ENCODE measurements around the gene ICAM2.

Gene ICAM2

DNA sequence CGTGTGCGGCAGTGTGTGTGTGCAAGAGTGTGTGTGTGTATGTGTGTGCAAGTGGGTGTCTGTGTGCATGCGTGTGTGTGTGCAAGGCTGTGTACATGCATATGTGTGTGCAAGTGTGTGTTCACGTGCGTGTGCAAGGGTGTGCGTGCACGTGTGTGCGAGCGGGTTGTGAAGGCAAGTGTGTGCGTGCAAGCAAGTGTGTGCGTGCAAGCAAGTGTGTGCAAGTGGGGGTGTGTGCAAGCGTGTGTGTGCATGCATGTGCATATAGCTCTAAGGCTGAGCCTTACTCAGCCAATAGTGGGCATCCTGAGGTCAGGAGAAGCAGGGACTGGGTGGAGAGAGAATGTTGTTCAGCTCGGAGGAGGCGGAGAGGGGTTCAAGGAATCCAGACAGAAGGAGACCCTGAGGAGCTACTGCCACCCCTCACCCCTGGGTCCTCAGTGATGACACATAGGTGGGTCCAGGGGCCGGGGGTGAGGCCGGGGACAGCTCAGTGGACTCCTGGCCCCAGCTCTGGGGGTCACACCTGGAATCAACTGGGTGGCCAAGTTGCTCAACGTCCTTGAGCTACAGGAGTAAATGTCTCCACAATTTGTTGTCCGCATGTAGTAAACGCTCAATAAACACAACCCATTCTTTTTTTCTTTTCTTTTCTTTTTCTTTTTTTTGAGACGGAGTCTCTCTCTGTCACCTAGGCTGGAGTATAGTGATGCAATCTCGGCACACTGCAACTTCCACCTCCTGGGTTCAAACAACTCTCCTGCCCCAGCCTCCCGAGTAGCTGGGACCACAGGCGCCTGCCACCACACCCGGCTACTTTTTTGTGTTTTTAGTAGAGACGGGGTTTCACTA lies 20.5 kb downstream of the ICAM2 start:
- ATAC-seq, result no peak
- TF ChIP-seq PPARA (CRISPR knock-in tag; IDR thresholded peaks at IDR 0.05; ENCODE audit: borderline replicate concordance), result no peak
- no peak for TF ChIP-seq ZNF70 (CRISPR knock-in tag; IDR thresholded peaks at IDR 0.05)
- no peak for TF ChIP-seq ZC3H10 (CRISPR knock-in tag; IDR thresholded peaks at IDR 0.05)
- TF ChIP-seq ISL1 (CRISPR knock-in tag; IDR thresholded peaks at IDR 0.05), result no peak
- TF ChIP-seq GLIS3 (CRISPR knock-in tag; IDR thresholded peaks at IDR 0.05), result no peak
- TF ChIP-seq, protein P1, sequence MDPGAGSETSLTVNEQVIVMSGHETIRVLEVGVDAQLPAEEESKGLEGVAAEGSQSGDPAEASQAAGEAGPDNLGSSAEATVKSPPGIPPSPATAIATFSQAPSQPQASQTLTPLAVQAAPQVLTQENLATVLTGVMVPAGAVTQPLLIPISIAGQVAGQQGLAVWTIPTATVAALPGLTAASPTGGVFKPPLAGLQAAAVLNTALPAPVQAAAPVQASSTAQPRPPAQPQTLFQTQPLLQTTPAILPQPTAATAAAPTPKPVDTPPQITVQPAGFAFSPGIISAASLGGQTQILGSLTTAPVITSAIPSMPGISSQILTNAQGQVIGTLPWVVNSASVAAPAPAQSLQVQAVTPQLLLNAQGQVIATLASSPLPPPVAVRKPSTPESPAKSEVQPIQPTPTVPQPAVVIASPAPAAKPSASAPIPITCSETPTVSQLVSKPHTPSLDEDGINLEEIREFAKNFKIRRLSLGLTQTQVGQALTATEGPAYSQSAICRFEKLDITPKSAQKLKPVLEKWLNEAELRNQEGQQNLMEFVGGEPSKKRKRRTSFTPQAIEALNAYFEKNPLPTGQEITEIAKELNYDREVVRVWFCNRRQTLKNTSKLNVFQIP (CRISPR knock-in tag; IDR thresholded peaks at IDR 0.05; ENCODE audit: borderline replicate concordance, low read depth), result no peak
- TF ChIP-seq ZFP30 (CRISPR knock-in tag; IDR thresholded peaks at IDR 0.05), result no peak
- no peak for TF ChIP-seq ZFP3 (CRISPR knock-in tag; IDR thresholded peaks at IDR 0.05)
- no peak for TF ChIP-seq TOX (CRISPR knock-in tag; IDR thresholded peaks at IDR 0.05; ENCODE audit: borderline replicate concordance)
- TF ChIP-seq, protein P2, sequence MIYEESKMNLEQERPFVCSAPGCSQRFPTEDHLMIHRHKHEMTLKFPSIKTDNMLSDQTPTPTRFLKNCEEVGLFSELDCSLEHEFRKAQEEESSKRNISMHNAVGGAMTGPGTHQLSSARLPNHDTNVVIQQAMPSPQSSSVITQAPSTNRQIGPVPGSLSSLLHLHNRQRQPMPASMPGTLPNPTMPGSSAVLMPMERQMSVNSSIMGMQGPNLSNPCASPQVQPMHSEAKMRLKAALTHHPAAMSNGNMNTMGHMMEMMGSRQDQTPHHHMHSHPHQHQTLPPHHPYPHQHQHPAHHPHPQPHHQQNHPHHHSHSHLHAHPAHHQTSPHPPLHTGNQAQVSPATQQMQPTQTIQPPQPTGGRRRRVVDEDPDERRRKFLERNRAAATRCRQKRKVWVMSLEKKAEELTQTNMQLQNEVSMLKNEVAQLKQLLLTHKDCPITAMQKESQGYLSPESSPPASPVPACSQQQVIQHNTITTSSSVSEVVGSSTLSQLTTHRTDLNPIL (CRISPR knock-in tag; IDR thresholded peaks at IDR 0.05; ENCODE audit: low read depth), result no peak
- TF ChIP-seq TSHZ2 (CRISPR knock-in tag; IDR thresholded peaks at IDR 0.05), result no peak
- TF ChIP-seq SNAI2 (CRISPR knock-in tag; IDR thresholded peaks at IDR 0.05), result no peak
- TF ChIP-seq OSR1 (CRISPR knock-in tag; IDR thresholded peaks at IDR 0.05), result no peak
- no peak for TF ChIP-seq BACH2 (CRISPR knock-in tag; IDR thresholded peaks at IDR 0.05; ENCODE audit: borderline replicate concordance)
- TF ChIP-seq ZNF565 (CRISPR knock-in tag; conservative IDR thresholded peaks at IDR 0.05; ENCODE audit: low read depth), result no peak
- TF ChIP-seq ZNF8 (CRISPR knock-in tag; IDR thresholded peaks at IDR 0.05), result no peak
- TF ChIP-seq CSDC2 (CRISPR knock-in tag; IDR thresholded peaks at IDR 0.05), result no peak
- no peak for TF ChIP-seq ESRRG (CRISPR knock-in tag; IDR thresholded peaks at IDR 0.05)

GRCh38 chr17:63998721-63999679 lies 21.4 kb downstream of the ICAM2 start:
- TF ChIP-seq ZC3H10 (CRISPR knock-in tag; IDR thresholded peaks at IDR 0.05) (no peak), ZFP30 (CRISPR knock-in tag; IDR thresholded peaks at IDR 0.05) (no peak), OSR1 (CRISPR knock-in tag; IDR thresholded peaks at IDR 0.05) (no peak)
- TF ChIP-seq, protein P3, sequence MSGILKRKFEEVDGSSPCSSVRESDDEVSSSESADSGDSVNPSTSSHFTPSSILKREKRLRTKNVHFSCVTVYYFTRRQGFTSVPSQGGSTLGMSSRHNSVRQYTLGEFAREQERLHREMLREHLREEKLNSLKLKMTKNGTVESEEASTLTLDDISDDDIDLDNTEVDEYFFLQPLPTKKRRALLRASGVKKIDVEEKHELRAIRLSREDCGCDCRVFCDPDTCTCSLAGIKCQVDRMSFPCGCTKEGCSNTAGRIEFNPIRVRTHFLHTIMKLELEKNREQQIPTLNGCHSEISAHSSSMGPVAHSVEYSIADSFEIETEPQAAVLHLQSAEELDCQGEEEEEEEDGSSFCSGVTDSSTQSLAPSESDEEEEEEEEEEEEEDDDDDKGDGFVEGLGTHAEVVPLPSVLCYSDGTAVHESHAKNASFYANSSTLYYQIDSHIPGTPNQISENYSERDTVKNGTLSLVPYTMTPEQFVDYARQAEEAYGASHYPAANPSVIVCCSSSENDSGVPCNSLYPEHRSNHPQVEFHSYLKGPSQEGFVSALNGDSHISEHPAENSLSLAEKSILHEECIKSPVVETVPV (CRISPR knock-in tag; IDR thresholded peaks at IDR 0.05), result no peak
- ATAC-seq, result no peak; the same call in 2 of the 3 replicates

GRCh38 chr17:63998050-63998720 lies 22.2 kb downstream of the ICAM2 start, which contains the start of gene PRR29:
TSS of gene PRR29 (plus strand) at chr17:63998351. CDS start at chr17:63998365, 14 bp downstream.
- peak; percentile 95 for ATAC-seq
- TF ChIP-seq ZFP3 (CRISPR knock-in tag; IDR thresholded peaks at IDR 0.05) (no peak), CSDC2 (CRISPR knock-in tag; IDR thresholded peaks at IDR 0.05) (no peak), PATZ1 (CRISPR knock-in tag; IDR thresholded peaks at IDR 0.05; ENCODE audit: borderline replicate concordance) (peak; percentile 58; the same call in 1 of the 2 replicates), ZNF70 (CRISPR knock-in tag; IDR thresholded peaks at IDR 0.05) (peak; percentile 27; the same call in 1 of the 2 replicates)
- TF ChIP-seq, protein P2 (CRISPR knock-in tag; IDR thresholded peaks at IDR 0.05; ENCODE audit: low read depth), result no peak
- TF ChIP-seq, protein P3 (CRISPR knock-in tag; IDR thresholded peaks at IDR 0.05), result no peak

Measured in SK-N-SH treated with all-trans-retinoic acid at 6 μM for 48 hours (cell line).